Effector memory CD8-positive, alpha-beta T cell (primary cell): ENCODE measurements around the gene NFKBIZ.
"Not testable (repeated sequence)": the region's sequence is repeated elsewhere in the genome, so short reads cannot be mapped to it uniquely, and the experiment has no call there.

ENCODE experiments used
- ATAC-seq: fragments of 150-1000 bp; cut with Tn5 transposase; replicated peaks from 2 replicates; pipeline ENCODE4 v1.10.0; 2021; ENCODE audit warnings: mild to moderate bottlenecking, moderate library complexity
- DNase-seq, 3 experiments: peaks; one replicate each; pipeline ENCODE4 v3.0.0; 2021
- H3K27ac Mint-ChIP-seq, 2 donors: one replicate each; pipeline ENCODE4 v1.8.0; 2022; ENCODE audit warnings: mild to moderate bottlenecking in 2 of 2, mixed read lengths in 2 of 2, moderate library complexity in 2 of 2
- H3K27me3 Mint-ChIP-seq, 2 donors: one replicate each; pipeline ENCODE4 v1.8.0; 2022; ENCODE audit warnings: mixed read lengths in 2 of 2
- H3K36me3 Mint-ChIP-seq: one replicate; pipeline ENCODE4 v1.8.0; 2022; ENCODE audit warnings: mild to moderate bottlenecking, moderate library complexity, mixed read lengths; ENCODE audit not compliant: insufficient read depth
- H3K4me1 Mint-ChIP-seq, 2 donors: one replicate each; pipeline ENCODE4 v1.8.0; 2022; ENCODE audit warnings: low read depth in 2 of 2, mixed read lengths in 2 of 2
- H3K4me3 Mint-ChIP-seq, 2 donors: one replicate each; pipeline ENCODE4 v1.8.0; 2022; ENCODE audit warnings: mild to moderate bottlenecking in 2 of 2, mixed read lengths in 2 of 2, moderate library complexity in 2 of 2
- H3K9me3 Mint-ChIP-seq, 2 donors: one replicate each; pipeline ENCODE4 v1.8.0; 2022; ENCODE audit warnings: mixed read lengths in 2 of 2

The NFKBIZ gene

GRCh38 chr3:101903451-101903871 lies 54.1 kb downstream of the NFKBIZ start:
- Mint-ChIP-seq H3K27ac (no peak overlapping the region), H3K27me3 (no peaks in the 10 kb centered on the region), H3K9me3 (no peaks in the 10 kb centered on the region), H3K4me3 (no peak overlapping the region), H3K4me1 (no peaks in the 10 kb centered on the region), H3K36me3 (no peaks in the 10 kb centered on the region)
- DNase-seq: no peak
- ATAC-seq: no peak

DNA sequence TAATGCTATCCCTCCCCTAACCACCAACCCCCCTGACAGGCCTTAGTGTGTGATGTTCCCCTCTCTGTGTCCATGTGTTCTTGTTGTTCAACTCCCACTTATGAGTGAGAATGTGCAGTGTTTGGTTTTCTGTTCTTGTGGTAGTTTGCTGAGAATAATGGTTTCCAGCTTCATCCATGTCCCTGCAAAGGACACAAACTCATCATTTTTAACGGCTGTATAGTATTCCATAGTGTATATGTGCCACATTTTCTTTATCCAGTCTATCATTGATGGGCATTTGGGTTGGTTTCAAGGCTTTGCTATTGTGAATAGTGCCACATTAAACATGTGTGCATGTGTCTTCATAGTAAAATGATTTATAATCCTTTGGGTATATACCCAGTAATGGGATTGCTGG lies 56.3 kb downstream of the NFKBIZ start:
- H3K27me3 Mint-ChIP-seq: not testable (repeated sequence)

More for the DNA sequence above, 56.3 kb downstream of the NFKBIZ start:
- H3K27ac Mint-ChIP-seq, ATAC-seq, H3K4me3 Mint-ChIP-seq, H3K4me1 Mint-ChIP-seq, H3K36me3 Mint-ChIP-seq, DNase-seq, H3K9me3 Mint-ChIP-seq: not testable (repeated sequence)
